Brain pericyte (primary cell): ENCODE measurements around the gene DUSP9.

Experiments used
- DNase-seq: peaks from one replicate; pipeline ENCODE4 v3.0.0-alpha.2; 2012; ENCODE audit warnings: low read depth, low spot score

Gene DUSP9

DNA sequence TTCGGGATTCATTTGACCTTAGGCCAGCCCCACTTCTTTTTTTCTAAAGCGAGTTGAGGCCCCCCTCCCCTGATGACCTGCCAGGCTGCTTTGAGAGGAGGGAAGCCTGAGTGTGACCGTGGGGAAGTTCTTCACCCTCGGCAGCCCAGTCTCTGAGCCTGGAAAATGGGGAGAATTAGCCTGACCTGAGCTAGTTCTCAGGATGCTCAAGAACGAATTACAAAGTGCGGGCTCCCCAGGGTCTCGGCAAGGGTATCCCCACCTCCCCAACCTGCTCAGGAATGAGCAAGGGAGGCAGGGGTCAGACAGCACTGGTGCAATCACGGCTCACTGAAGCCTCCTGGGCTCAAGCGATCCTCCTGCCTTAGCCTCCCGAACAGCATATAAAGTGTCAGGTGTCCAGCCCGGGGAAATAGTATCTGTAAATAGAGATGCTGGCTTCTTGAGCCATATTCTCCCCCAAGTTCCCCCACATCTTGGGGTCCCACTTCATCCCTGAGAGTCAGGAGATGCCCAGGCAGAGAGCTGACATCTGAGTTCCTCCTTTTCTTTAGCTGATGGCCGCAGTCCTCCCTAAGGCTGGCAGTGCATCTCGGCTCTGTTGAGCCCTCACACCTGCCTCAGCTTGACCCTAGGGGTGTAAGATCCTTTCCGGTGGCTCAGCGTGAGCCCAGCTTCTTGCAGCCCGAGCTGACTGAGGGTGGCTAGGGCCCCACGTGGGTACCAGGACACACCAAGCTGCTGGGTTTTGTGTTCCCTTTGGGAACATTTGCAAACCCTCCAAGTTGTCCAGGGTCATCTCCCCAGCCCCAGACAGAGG, 1.6 kb downstream of the DUSP9 start:
- DNase-seq = no peak

GRCh38 chrX:153649178-153649914, 2.3 kb downstream of the DUSP9 start:
- no peak for DNase-seq

GRCh38 chrX:153649915-153650782, 3.1 kb downstream of the DUSP9 start:
- DNase-seq = no peak

- DNase-seq = no peak
Observed at GRCh38 chrX:153650959-153651358, 4.0 kb downstream of the DUSP9 start.

- no peak for DNase-seq
Observed at GRCh38 chrX:153651540-153652079, 4.6 kb downstream of the DUSP9 start.

DNA sequence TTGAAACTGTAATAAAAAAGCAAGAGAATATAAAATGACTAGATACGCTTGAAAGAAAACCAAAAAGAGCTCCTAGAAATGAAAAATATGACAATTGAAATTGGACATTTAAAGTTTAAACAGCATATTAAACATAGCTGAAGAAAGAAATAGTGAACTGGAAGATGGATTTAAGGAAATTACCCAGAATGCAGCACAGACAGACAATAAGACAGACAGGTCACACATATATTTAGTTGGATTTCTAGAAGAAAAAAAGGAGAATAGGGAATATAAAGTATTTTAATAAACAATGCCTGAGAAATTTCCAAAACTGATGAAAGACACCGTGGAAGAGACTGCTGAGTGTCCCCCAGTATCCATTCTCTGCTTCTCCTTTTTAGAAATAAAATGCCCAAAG, 6.6 kb downstream of the DUSP9 start:
- DNase-seq = no peak

- DNase-seq = no peak
Observed at GRCh38 chrX:153657161-153657560, 10.2 kb downstream of the DUSP9 start.

GRCh38 chrX:153659268-153659667, 12.3 kb downstream of the DUSP9 start:
- DNase-seq = no peak

- DNase-seq = no peak
Observed at GRCh38 chrX:153662266-153662665, 15.3 kb downstream of the DUSP9 start.

DNA sequence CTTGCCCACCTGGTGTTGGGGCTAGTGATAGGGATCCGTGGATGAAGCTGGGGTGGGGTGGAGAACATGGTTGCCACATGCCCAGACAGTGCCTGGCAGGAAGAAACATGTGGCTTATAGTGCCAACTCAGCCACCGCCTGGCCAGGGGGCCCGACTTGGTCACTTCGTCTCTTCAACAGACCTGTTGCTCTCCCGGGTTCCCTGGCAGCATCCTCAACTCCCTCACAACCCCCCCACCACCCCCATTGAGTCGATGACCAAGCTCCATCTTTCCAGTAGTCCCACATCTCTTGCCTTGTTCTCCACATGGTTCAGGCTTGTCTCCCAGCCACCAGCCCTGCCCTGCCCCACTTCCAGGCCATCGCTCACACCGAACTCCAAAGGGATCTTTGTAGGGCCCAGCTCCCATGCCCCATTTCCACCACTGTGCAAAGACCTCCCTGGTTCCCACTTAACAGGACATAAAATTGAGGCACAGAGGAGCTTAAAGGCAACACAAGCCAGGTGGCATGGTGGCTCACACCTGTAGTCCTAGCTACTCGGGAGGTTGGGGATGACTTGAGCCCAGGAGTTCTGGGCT, 18.8 kb downstream of the DUSP9 start:
- DNase-seq = no peak

GRCh38 chrX:153667281-153667955, 20.4 kb downstream of the DUSP9 start:
- DNase-seq = no peak

GRCh38 chrX:153667956-153668396, 21.0 kb downstream of the DUSP9 start:
- DNase-seq = peak; percentile 21

GRCh38 chrX:153668423-153669173, 21.6 kb downstream of the DUSP9 start:
- DNase-seq = no peak

- no peak for DNase-seq
Observed at GRCh38 chrX:153669174-153669890, 22.3 kb downstream of the DUSP9 start.

DNA sequence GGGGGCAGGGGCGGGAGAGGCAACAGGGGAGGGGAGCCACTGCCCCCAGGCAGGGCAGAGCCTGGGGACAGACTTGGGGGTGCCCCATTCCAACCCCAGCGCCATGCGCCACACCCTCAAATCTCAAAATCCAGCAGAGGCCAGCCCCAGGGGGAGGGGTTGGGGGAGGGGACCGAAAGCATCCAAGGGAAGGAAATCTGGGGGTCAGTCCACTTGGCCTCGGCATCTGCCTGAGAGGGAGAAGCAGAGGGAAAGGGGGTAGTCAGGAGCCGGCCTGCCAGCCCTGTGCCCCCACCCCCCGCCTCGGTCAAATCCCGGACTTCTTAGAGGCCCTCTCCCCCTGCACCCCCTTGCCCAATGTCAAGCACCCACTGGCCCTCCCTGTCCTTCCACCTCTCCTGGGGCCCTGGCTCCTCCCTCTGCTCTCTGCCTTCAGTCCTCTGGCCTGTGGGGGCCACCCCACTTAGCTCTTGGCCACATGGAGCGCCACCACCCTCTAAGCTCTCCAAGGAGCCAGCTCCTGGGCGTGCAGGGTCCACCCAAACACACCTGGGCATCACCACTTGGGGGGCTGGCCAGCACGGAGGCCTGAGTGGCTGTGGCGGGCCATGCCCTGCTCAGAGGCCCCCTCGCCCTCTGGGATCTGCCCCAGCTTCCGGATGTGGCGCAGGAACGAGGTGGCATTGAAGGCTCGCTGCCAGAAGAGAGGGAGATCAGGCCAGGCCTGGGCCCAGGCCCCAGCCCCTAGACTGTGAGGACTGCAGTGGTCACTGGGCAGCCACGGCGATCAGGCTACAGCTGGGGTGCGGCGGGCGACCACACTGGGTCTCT, 23.1 kb downstream of the DUSP9 start:
- DNase-seq = no peak

GRCh38 chrX:153670748-153671588, 24.0 kb downstream of the DUSP9 start:
- no peak for DNase-seq
